Stimulated activated CD8-positive, alpha-beta memory T cell treated with anti-CD3 and anti-CD28 coated beads, Interleukin-12 subunit alpha, Interleukin-12 subunit beta, amount 100 ng/mL, for 24 hours (primary cell): Measurements from ENCODE around the gene ACACB.

Source experiments
- DNase-seq: peaks from one replicate; pipeline ENCODE4 v3.0.0-alpha.2; 2020; ENCODE audit errors: extremely low read depth

The ACACB gene

GRCh38 chr12:109115758-109116610 lies at the start of gene ACACB:
Gene ACACB, plus strand, starts transcription at chr12:109116587. Its CDS starts 22,819 bp downstream, at chr12:109139406.
- DNase-seq = no peak

GRCh38 chr12:109069307-109070271 lies 46.8 kb upstream of the ACACB start:
- no peak for DNase-seq

- DNase-seq = no peak
Observed at GRCh38 chr12:109074866-109075265, 41.5 kb upstream of the ACACB start.

GRCh38 chr12:109082751-109083150 lies 33.6 kb upstream of the ACACB start:
- no peak for DNase-seq

GRCh38 chr12:109084425-109084824 lies 32.0 kb upstream of the ACACB start:
- DNase-seq = no peak

- no peak for DNase-seq
Observed at GRCh38 chr12:109085590-109085989, 30.8 kb upstream of the ACACB start.

GRCh38 chr12:109087250-109087649 lies 29.1 kb upstream of the ACACB start:
- DNase-seq = no peak

- DNase-seq = no peak
Observed at GRCh38 chr12:109088818-109089217, 27.6 kb upstream of the ACACB start.

- DNase-seq = no peak
Observed at GRCh38 chr12:109089683-109090082, 26.7 kb upstream of the ACACB start.

- no peak for DNase-seq
Observed at GRCh38 chr12:109092497-109093021, 23.8 kb upstream of the ACACB start.

- peak; percentile 93 for DNase-seq
Observed at GRCh38 chr12:109093022-109093918, 23.1 kb upstream of the ACACB start, which contains the start of gene ALKBH2. Gene ALKBH2, minus strand, starts transcription at chr12:109093472. Its CDS starts 686 bp downstream, at chr12:109092786.

GRCh38 chr12:109097140-109097434 lies 19.3 kb upstream of the ACACB start:
- DNase-seq = no peak

GRCh38 chr12:109097435-109098182 lies 18.8 kb upstream of the ACACB start, which contains the start of gene UNG:
Gene UNG, plus strand, starts transcription at chr12:109097597. Its CDS starts 83 bp downstream, at chr12:109097680.
- peak; percentile 93 for DNase-seq

- no peak for DNase-seq
Observed at GRCh38 chr12:109098183-109098604, 18.2 kb upstream of the ACACB start.

GRCh38 chr12:109098651-109099050 lies 17.7 kb upstream of the ACACB start:
- DNase-seq = no peak

GRCh38 chr12:109099431-109100020 lies 16.9 kb upstream of the ACACB start:
- no peak for DNase-seq

GRCh38 chr12:109100741-109101140 lies 15.6 kb upstream of the ACACB start:
- DNase-seq = no peak

GRCh38 chr12:109102491-109102890 lies 13.9 kb upstream of the ACACB start:
- DNase-seq = no peak

- no peak for DNase-seq
Observed at GRCh38 chr12:109105176-109105575, 11.2 kb upstream of the ACACB start.

GRCh38 chr12:109109746-109110350 lies 6.5 kb upstream of the ACACB start:
- no peak for DNase-seq
